HT1080 (cell line): Measurements from ENCODE around the gene CINP. TPM values are rescaled to one million over a fixed set of nuclear protein-coding genes. Genes with fewer than 3 reads are reported as not detected.
A peak's percentile ranks its signal among the peaks of the same experiment; 100 is the strongest.
"Not testable (repeated sequence)": the region's sequence is repeated elsewhere in the genome, so short reads cannot be mapped to it uniquely, and the experiment has no call there.

Experiments used
- DNase-seq: peaks from one replicate; pipeline ENCODE4 v3.0.0-alpha.2; 2015; ENCODE audit warnings: low read depth
- total RNA-seq: library from RNA; depleted of rRNA; stranded (reverse); fragments of >200 nt; shearing (Covaris generic); gene quantifications from 2 replicates; pipeline ENCODE4 v1.2.3, GENCODE V29; 2014

The CINP gene
- total RNA-seq, 1 experiment from 2014 or later: 94.3 TPM

DNA sequence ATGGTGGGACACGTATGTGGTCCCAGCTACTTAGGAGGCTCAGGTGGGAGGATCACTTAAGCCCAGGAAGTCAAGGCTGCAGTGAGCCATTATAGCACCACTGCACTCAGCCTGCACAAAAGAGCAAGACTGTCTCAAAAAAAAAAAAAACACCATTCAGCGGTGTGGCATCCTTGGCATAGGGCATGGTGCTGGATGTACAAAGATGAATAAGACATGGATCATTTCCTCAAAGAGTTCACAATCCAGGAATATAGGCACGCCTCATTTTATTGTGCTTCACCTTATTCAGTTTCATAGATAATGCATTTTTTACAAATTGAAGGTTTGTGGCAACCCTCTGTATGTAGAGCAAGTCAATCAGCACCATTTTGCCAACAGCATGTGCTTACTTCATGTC is 6.4 kb downstream of the CINP start:
- peak; percentile 39 for DNase-seq

DNA sequence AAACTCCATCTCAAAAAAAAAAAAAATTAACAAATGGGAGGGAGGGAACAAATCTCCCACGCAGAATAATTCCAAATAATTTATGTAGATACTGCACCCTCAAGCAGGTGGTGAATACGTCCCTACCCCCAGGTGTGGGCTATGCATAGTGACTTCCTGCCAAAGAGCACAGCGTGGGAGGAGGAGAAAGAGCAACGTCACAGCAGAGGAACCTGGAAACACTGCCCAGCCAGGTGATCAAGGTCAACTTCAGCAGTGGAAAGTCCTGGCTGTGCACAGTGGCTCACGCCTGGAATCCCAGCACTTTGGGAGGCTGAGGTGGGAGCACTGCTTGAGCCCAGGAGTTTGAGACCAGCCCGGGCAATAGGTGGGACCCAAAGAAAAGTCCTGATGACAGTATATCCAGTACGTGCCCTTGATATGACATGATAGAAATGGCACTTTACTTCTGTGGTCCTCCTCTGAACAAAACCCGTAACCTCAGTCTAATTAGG is 9.5 kb downstream of the CINP start:
- DNase-seq: no peak

DNA sequence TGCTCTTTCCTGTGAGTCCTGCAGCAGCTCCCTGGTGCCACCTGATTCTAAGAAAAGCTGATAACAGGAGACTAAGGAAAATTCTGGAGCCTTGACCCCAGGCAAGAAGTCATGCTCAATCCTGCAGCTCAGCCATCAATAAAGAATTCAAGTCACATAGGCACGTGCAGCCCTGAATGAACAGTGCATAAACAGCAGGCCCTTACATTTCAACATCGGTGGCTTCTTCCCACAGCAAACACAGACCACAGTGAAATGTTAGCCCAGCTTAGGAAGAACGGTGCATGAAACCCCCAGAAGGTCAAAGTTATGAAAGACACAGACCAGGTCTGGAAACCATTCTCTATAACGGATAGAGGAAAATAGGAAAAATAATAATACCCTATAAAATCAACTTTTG is 10.5 kb downstream of the CINP start:
- DNase-seq: no peak

DNA sequence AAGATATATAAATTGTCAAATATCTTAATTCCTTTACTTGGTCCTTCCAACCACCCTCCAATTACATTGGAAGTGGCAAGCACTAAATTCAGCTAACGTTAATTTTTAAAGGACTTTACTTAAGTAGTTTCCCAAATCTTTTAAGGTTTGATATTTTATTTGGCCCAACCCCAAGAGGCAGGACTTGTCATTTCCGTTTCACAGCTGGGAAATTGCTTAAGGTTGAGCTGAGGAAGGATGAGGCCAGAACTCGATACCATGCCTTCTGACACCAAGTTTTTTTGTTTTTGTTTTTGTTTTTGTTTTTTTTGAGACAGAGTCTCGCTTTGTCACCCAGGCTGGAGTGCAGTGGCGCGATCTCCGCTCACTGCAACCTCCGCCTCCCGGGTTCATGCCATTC is 11.1 kb downstream of the CINP start:
- DNase-seq: not testable (repeated sequence)

DNA sequence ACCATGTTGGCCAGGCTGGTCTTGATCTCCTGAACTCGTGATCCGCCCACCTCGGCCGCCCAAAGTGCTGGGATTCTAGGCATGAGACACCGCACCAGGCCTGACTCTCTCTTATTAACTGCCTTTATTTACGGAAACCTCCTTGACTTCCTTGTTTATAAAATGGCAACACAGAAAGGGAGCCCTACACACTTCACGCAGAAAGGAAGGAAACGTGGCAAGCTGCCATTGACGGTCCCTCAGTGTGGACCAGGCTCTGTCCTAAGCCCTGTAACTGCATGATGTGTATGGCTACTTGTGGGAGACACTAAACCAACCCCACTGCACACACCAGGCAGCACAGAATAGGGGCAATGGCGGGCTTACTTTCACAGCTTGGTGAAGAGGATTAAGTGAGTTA is 11.7 kb downstream of the CINP start:
- no peak for DNase-seq

DNA sequence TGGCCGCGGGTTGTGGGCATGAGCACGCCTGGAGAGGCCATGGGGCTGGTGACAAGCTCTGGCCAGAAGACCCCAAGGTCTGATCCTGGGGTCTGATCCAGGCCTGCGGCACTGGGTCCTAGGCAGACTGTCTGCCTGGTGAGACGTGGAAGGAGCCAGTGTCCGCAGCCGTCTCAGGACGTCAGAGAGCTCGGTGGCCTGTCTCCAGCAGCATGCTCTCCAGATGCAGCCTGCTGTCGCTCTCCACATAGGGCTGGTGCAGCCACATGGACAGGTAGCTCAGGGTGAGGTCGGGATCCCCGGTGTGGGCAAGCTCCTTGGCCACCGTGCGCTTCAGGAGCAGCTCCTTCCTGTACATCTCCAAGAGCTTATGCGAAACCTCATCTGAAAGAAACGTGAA is 14.3 kb downstream of the CINP start:
- no peak for DNase-seq

DNA sequence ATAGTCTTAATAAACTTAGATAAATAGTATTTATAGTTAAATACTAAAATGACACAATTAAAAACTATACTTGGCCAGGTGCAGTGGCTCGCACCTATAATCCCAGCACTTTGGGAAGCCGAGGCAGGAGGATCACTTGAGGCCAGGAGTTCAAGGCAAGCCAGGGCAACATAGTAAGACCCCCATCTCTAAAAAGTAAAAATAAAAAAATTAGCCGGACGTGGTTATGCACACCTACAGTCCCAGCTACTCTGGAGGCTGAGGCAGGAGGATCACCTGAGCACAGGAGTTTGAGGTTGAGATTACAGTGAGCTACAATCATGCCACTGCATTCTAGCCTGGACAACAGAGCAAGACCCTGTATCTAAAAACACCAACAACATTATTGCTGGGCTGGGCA is 16.0 kb downstream of the CINP start:
- no peak for DNase-seq

DNA sequence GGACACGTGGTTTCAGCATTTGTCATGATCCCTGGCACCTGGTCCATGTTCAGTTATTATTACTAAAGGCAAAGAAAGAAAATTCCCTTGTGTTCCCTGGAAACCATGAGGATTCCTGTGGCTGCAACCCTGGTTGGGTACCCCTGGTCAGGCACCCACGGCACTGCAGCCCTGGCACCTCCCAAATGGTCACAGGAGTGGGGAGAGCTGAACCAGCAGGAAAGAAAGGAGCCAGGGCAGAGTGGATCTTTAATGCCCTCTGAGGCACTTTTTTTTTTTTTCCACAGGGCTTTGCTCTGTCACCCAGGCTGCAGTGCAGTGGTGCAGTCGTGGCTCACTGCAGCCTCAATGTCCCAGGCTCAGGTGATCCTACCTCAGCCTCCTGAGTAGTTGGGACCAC is 17.5 kb downstream of the CINP start:
- DNase-seq: no peak

DNA sequence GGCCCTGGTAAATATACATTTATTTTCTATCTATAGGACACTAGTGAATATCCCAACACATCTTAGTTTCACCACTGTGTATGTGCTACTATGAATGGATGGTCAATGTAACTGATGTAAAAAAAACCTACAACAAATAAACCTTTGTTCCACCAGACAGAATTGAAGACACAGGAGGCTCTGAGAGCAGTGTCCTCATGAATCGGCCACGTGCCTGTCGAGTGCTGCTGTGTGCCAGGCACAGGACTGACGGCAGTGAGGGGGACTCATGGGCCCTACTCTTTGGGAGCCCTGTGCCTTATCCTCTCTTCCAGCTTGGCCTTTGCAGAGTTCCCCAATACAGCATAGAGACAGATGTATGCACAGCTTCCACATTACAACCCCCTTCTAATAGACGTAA is 18.2 kb downstream of the CINP start:
- DNase-seq: no peak

DNA sequence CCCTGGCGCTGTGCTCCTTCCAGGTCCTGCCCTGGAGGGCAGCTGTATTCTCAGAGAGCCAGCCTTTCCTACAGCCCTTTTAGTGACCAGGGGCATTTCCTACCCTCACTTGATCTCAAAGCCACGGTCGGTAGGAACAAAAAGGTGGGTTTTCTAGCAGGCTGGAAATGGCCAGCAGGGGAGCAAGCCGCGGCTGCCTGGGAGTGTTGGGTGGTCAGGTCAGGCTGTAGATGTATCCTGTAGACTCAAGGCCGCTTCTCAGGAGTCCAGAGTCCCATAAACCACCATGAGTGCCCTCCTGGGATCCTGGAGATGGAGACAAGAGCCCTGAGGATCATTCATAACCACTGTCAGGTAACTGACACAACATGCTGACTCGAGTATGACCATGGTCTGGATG is 18.6 kb downstream of the CINP start:
- DNase-seq: no peak

DNA sequence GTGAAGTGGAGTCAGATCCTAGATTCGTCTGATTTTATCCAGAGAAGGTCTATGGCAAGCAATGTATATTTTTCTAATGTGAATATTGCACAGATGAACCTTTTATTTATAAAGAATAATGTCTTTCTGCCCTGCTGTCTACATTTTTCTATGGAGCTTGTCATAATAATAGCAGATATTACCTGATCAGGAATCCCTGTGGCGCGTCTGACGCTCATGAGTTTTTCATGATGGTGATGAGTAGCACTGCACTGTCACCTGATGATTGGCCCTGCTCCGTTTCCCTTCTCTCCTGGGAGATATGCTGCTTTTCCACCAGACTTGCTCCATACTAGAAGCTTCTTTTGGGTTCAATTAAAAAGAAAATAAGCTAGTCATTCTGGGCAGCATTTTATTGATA is 20.5 kb downstream of the CINP start:
- no peak for DNase-seq

DNA sequence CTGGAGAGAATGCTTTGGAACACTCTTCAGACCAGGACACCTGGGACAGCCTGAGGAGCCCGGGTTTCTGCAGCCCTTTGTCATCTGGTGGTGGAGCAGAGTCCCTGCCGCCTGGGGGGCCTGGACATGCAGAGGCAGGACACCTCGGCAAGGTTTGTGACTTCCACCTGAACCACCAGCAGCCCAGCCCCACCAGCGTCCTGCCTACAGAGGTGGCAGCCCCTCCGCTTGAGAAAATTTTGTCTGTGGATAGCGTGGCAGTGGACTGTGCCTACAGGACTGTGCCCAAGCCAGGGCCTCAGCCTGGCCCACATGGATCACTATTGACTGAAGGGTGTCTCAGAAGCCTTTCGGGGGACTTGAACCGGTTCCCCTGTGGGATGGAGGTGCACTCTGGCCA is 21.1 kb downstream of the CINP start:
- DNase-seq: no peak

DNA sequence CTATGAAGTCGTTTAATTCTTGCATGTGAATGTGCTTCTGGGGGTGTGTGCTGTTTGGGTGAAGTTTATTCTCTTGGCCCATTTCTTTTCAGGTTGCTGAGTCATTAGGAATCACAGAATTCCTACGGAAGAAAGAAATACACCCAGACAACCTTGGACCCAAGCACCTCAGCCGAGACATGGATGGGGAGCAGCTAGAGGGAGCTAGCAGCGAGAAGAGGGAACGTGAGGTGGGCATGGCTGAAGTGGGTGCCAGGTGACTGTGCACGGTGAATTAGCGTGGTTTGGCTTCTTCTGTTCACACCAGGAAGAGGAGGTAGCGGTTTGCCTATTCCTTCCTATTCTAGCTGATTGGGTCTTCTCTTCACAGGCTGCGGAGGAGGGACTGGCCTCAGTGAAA is 24.0 kb downstream of the CINP start:
- DNase-seq: no peak

DNA sequence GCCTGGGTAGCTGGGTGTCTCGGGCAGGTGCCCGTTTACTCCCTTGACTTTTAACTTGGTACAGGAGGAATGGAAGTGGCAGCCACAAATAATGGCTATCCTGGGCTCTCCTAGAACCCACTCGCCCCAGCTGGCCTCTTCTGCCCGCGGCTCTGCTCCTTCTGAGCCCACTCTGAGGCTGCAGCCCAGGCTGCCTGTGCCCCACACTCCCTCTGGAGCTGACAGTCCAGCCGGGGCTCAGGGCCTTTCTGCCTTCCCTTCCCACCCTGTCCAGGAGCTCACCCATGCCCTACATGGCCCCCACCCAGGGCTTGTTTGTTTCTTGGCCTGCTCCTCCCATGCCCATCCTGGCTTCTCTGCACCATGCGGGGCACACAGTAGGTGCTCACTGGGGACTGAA is 27.5 kb downstream of the CINP start:
- no peak for DNase-seq

DNA sequence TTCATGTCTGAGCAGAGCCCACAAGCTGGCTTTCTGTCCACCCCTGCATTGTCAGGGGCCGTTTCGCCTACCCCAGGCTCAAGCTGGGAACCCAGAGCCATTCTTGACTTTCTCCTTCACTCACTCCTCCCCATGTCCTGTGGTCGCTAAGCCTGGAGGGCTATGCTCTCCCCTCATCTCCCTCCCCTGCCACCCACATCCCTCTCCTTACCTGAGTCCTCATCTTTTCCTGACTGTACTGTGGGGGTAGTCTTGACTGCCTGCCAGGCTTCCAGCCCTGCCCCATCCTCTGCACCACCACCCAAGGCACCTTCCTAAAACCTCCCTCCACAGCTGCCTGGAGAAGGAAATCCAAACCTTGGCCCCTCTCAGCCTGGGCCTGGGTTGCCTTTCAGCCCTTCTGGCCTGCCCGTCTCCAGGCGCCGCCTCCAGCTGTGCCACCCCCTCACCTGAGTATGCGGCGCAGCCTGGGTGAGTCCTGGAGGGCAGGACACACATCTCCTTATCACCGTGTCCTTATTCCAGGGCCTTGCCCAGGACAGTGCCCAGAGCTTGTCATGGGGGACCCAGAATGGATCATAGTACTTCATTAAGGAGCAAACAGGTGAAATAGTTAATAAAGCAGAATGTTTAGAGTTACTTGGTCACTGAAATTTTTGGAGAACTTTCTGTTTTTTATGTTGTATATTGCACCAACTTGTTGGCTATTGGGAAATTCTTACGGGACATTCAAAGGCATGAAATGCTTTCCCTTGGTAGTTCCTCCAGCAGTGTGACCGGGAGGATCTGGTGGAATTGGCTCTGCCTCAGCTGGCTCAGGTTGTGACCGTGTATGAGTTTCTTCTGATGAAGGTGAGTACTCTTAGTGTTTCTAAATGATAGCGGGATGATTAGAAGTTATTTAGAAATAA is 28.6 kb downstream of the CINP start:
- no peak for DNase-seq

DNA sequence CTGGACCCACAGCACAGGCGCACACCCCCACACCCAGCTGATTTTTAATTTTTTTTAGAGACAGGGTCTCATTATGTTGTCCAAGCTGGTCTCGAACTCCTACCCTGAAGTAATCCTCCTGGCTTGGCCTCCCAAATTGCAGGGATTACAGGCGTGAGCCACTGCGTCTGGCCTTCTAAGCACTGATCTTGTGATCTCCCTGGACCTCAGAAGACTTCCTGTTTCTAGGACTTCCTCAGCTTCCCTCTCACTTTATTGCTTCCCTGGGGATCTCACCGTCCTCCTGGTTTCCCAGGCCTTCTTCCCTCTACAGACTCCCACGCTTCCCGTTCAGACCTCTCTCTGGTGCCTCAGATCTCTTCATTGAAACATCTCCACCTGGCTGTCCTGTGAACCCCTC is 29.3 kb downstream of the CINP start:
- no peak for DNase-seq

DNA sequence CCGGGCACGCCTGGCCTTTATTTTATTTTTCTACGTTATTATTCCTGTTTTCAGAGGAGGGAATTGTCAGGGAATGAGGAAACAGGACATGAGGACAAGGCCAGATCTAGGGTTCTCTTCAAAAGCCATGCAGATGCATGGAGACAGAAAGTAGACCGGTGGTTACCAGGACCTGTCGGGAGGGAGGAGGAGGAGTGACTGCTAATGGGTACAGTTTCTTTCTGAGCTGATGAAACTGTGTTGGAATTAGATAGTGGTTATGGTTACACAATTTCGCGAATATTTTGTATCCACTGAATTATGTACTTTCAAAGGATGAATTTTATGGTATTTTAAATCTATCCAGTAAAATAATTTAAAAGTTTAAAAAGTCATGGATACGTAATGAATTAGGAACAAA is 31.9 kb downstream of the CINP start:
- DNase-seq: no peak

DNA sequence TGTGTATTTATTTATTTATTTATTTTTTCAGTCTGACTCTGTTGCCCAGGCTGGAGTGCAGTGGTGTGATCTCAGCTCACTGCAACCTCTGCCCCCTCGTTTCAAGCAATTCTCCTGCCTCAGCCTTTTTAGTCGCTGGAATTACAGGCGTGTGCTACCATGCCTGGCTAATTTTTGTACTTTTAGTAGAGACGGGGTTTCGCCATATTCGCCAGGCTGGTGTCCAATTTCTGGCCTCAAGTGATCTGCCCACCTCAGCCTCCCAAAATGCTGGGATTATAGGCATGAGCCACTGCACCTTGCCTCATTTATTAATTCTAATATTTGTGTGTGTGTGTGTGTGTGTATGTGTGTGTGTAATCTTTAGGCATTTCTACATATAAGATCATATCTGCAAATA is 33.3 kb downstream of the CINP start:
- not testable (repeated sequence) for DNase-seq

DNA sequence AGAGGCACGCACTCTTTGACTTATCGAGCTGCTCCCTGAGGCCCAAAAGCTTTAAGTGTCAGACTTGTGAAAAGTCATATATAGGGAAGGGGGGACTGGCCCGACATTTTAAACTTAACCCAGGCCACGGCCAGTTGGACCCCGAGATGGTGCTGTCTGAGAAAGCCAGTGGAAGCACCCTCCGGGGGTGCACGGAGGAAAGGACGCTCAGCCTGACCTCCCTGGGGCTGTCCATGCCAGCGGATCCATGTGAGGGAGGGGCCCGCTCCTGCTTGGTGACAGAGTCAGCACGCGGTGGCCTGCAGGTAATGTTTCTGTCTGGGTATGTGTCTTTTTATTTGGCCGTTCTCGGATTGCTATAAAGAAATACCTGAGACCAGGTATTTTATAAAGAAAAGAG is 36.1 kb downstream of the CINP start:
- DNase-seq: no peak

DNA sequence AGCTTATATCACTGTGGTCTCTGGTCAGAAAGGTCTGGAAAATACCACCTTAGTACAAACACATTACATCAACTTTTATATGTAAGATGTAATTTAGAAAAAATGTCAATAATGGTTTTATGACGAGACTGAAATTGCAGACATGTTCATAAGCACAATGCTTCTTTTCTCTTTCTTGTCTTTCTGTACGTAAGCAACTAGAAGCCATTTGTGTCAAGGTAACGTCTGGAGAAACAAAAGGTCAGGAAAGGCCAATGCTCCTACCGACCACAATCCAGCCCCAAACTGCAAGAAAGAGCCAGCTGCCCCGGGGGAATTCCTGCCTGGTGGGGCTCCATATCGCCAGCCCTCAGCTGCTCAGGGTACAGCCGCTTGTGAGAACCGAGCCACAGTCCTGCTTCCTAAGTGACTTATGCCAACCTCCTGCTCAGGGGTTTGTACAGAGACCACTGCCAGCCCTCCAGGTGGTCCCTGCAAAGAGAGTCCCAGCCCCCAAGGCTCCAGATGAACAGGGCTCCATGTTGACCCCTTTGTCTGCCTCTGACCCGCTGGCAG is 36.8 kb downstream of the CINP start:
- DNase-seq: no peak

DNA sequence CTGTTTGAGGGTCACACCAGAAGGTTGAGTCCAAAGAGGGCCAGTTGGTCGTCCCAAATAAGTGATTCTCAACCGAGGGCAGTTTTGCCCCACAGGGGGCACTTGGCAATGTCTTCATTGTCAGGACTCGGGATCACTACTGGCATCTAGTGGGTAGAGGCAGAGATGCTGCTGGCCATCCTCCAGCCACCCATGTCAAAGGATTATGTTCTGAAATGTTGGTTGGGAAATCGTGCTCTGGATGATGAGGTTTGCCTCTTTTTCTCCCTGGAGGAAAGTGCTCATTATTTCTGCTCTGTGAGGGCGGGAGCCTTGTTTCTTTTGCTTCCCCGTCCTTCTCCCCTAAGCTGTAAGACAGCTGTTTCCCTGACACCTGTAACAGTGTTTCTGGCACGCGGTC is 39.6 kb downstream of the CINP start:
- DNase-seq: peak; percentile 69

DNA sequence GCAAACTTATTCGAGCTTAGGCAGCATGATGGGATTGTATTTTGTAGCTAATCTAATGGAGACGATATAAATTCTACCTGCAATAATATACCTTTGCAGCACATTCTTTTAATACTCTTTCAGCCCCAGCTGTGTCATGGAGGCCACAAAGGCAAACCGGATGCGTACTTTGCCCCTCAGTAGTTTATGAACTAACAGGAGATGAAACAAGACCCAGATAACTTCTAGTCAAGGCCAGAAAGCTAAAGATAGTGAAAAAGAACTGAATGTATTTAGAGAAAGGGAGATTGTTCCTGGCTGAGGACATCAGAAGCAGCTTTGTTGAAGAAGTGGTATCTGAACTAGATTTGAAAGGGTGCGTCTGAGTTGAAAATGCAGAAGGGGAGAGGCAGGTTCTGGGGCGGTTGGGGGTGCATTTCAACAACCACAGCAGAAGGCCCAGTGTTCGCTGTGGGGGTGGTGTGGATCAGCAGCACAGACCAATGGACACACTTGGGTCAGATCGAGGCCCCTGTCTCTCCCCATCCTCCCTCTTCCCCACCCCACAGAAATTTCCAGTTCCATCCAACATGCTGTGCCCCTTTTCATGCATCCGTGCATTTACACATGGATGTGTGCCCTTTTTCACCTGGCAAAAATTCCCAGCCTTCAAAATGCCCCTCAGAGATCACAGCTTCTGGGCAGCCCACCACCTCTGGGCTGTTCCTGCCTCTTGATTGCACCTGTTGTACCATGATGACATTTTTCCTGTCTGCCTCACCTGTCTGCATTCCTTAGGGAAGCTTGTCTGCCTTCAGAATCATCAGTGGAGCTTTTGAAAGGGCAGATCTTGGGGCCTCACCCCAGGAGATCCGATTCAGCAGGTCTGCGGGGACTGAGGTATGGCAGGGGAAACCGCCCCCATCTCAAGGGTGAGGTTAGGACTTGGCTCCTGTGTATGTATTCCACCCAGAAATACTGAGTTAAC is 41.0 kb downstream of the CINP start:
- no peak for DNase-seq
